Fibroblast of peridontal ligament (primary cell): ENCODE data around the gene MRTFB.
A peak's percentile ranks its signal among the peaks of the same experiment; 100 is the strongest.

Experiments used
- DNase-seq: peaks from one replicate; pipeline ENCODE4 v3.0.0-alpha.2; 2010; ENCODE audit errors: extremely low read depth

The MRTFB gene

DNA sequence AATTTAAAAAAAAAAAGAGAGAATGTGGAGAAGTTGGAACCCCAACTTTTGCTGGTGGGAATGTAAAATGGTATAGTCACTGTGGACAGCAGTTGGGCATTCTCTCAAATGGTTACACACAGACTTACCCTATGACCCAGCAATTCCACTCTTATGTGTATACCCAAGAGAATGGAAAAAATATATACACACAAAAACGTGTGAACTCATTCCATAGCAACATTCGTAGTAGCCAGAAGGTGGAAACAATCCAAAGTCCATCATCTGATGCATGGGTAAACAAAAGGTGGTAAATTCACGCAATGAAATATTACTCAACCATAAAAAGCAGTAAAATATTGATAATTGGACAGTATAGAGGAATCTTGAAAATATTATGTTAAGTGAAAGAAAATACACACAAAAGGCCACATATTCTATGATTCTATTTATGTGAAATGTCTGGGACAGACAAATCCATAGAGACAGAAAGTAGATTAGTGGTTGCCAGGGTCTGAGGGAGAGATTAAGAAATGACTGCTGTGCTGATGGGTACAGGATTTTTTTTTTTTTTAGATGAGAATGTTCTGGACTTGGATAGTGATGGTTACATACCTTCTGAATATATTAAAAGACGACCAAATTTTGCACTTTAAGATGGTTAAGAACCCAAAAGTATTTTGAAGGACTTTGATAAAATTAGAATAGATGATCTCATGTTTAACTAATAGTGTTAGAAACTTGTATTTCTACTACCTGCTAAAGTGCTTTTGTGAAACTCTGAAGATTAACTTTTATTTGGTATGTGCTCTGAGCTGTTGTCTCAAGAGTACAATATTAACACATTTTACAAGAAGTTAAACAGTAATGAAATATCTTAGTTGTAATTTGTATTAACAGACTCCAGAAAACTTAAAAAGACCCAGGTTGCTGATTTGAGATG, 60.9 kb downstream of the MRTFB start:
- no peak for DNase-seq

DNA sequence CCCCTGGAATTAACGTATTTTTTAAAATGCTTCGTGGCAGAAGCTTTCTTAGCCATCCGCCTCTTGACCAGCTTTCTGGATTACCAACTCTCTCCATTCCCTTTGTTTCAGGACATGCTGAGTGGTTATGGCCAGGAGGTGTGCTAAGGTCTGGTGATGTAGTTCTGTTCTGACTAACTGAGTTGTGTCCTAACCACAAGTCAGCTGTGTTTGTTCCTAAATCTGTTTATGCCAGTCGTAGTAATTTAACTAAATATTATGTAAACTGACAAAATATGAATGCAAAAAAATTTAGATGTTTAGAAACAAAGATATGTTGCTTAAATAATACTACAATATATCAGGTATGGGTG, 61.6 kb downstream of the MRTFB start:
- peak; percentile 26 for DNase-seq

DNA sequence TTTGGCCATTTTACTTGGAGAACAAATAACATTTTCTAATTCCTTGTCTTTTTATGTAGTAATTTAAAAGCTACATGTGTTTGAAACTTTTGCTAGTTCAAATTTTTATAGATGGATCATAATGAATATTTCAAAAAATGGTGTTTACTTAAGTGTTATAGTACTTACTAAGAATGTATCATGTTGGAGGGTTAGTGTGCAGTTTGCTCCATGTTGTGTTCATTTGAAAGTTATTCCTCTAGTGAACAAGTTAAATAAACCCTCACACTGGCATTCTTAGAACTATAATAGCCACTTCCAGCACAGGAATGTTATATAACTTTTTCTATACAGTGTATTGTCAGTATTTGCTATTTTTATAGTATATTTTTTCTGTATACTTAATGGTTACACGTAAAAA, 62.8 kb downstream of the MRTFB start:
- DNase-seq = no peak

DNA sequence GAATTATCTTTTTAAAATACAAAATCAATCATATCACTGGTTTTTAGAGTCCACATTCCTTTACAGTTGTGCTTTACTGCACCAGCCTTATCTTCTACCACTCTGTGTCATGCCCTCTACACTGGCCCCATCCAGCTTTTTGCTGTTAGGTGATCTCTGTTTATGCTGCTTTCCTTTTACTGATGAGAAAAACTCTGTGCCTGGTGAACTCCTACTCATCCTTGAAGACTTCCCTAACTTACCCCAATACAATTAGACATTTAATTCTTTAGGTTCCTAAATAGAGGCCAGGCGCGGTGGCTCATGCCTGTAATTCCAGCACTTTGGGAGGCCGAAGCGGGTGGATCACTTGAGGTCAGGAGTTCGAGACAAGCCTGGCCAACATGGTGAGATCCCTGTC, 64.6 kb downstream of the MRTFB start:
- DNase-seq = no peak

DNA sequence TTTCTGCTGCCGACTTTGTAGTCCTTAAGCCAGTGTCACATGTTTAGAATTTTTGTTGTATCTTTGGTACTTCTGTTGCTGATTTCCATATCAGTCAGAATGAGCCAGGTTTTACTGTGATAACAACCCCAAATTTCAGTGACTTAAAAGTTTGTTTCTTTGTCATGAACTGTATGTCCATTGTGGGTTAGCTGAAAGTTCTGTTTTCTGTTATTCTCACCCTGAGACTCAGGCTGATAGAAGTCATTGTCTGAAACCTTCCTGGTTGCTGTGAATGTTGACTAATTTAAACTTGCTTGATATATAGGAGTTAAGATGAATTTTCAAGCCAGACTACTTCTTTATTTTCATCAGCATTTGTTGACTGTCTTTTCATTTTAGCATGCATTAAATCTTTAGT, 68.8 kb downstream of the MRTFB start:
- no peak for DNase-seq

DNA sequence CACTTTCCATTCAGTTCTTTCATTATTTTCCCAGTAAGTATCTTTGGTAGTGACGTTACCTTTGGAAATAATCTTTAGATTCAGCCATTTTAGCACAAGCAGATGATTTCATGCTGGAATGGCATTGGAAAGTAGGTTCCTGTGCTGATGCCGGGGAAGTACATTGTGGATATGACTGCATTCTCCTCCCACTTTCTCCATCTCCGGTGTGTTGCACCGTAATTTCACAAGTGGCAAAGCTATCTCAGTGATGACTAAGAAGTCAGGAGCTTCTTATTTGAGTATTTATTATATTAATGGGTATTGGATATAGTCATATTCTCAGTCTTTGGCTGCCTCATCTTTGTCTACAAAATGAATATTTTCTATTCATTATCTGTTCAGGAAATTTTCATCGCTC, 69.8 kb downstream of the MRTFB start:
- DNase-seq = no peak

DNA sequence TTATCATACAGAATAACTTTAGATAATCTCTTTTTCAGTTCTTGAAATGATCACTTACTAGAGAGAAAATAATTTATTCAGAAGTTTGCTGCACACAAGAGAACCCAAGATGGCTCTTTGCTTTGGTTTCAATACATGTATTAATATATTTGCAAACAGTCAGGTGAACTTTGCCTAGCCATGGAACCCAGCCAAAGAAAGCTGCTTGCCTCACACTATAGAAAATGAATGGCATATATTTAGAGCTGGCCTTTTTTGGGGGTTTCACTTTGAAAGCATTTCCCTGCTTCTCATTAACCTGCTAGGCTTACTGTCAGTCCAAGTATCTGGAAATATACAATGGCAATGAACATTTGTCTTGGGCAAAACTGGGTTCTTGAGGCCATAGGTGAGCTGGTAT, 75.3 kb downstream of the MRTFB start:
- no peak for DNase-seq

DNA sequence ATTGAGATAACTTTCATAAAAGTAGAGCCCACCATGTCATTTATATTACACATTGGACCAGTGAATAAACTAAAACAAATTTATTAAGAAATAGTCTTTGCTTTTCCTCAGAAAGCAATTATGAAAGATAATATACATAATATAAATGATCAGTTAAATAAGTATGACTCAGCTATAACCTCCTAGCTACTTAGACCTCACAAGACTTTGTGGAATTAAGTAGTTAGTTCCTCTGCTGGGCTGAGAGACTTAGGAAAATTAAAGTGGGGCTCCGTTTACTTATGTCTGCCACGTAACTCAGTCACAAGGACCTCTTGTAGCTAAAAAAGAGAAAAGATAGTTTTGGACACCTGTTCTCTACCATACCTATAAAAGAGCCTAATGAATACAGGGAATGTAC, 76.9 kb downstream of the MRTFB start:
- DNase-seq = no peak

DNA sequence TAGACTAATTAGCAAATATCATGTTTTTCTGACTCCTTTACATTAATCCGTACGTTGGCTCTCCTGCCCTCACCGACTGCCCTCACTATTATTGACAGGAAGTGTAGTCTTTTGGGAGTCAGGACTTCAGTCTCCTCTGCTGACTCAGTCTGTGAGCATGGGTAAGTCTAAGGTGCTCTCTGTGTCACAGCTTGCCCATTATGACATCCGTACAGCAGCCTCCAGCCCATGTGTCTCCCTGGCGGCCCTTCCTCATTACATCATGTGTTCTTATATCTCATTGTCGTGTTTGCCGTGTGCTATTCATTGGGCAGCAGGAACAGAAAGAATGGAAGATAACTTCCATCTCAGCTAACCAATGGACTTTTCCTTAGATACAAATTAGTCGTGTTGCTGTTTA, 77.5 kb downstream of the MRTFB start:
- no peak for DNase-seq

DNA sequence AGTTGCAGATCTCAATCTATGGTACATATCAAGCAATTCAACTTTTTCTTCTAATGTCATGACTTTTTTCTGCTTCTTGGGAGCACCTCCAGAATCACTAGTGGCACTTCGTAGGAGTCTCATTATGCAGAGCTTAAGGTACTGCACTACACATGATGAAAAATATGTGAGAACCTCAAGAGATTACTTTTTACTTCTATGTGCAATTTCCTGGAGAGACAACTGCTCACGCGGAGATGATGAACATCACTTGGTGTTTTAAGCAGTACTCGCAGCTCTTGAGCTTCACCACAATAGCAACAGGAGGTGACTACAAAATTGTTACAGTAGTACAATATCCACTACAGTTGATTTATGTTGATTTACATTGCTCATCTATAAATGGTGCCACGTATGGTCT, 79.7 kb downstream of the MRTFB start:
- no peak for DNase-seq

DNA sequence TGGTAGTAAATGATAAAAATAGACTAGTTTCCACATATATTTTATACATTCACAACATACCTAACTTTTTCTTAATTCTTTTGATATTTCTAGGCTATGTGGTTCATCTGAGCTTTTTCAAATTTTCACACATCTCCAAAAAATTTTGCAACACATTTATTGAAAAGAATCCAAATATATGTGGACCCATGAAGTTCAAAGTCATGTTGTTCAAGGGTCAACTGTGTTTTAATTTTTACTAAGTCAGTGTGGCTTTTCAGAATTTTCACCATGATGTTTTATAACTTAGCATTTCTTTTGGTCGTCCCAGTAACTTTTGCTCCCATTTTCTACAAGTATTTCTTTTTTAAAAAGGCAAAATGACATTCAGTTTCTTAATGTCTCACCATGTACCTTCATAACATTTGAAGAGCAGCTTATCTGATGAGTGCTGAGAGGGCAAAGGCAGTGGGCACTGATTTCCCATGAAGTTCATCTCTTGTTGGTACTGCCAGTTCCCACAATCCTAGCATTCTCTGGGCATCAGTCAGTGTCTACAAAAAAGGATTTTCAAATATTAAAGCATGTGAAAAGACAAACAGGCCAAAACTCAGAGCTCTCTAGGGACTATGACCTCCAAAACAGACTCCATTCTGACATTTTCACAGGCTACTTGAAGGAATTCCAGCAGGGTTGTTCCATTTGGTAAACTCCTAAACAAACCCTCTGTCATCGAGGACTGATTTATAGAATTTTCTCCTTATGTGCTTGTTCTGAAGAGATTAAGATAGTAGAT, 80.3 kb downstream of the MRTFB start:
- peak; percentile 66 for DNase-seq

DNA sequence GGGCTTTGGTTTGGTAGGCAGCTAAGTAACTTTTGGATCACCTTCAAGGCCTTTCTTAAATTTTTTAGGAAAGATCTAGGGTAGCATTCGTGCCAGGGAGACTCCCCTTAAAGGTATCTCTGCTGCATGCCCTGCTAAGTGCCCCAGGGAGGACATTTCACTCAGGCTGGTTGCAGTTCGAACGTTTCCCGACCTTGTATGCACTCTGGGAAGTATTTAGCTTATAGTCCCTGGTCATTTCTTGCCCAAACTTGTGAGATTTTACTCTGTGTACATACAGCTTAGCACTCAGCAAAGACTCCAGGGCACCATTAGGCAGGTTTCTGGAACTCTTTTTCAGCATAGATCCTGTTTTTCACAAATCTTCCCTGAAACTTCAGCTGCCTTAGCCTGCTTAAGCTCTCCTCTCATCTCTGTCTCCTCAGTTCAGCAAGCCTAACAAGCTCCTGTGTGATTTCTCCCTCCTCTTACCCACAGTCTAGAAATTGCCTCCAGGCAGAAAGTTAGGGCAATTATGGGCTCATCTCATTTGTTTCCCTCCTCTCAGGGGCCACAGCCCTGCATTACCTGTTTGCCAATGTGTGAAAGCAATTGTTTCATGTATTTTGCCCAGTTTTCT, 84.6 kb downstream of the MRTFB start:
- no peak for DNase-seq

DNA sequence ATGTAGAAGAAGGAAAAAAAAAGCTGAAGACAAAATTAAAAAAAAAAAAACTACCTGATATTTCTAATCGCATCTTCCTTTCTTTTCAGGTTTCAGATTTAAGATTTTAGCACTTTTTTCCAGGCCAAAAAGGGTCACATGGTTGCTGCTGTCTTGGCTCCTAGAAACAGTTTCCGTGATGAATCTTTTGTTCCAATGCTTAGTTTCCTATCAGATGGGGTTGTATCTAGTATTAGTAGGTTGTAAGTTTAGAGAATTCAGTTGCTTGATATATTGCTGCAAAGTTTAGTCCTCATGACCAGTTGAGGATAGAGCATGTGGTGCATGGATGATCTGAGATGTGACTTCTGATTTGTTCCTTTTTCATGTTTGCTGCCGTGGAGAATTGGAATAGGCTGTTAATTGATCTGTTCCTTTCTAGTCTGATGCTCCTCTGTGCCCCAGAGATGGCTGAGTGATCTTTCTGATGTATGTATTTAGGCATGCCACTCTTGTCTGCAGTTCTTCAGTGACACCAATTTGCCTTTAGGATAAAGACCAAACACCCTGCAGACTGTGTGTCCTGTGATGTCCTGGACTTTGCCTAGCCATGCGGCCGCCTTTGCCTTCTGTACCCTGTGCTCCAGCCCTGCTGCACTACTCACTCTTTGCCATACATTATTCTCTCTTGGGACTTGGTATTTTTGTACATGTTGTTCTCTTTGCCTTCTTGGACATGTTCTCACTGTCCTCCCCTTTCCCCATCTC, 94.0 kb downstream of the MRTFB start:
- DNase-seq = no peak

DNA sequence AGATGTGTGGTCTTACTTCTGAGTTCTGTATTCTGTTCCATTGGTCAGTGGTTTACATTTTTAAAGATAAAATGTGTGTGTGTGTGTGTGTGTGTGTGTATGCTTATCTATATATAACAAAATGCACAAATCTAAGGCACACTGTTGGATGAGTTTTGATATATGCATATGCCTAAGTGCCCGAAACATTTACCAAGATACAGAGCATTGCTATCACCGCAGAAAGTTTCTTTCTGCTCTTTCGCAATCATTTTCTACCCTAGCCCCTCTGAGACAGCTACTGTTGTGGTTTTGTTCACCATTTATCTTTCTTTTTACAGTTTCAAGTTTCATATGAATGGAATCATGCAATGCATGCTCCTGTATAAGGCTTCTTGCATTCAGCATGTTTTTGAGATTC, 97.0 kb downstream of the MRTFB start:
- DNase-seq = no peak

DNA sequence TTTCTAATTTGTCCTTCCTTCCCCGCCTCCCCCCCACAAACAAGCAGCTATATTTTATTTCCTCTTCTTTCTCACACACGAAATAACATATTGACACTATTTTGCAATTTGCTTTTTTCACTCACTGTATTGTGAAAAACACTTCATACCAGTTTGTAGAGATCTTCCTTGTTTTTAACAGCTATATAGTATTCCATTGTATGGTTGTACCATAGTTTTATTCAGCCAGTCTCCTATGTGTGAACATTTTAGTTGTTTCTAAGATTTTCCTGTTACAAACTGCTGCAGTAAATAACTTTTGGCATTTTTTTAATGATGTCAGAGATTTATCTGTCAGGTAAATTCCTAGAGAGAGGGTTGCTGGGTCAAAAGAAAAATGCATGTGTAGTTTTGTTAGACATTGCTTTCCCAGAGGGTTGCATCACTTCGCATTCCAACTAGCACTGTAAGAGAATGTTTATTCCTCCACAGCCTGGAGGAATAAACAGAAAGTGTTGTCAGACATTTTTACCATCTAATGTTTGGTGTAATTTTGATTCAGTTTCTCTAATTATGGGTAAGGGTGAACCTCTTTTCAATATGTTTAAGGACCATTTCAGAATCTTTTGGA, 101.2 kb downstream of the MRTFB start:
- DNase-seq = peak; percentile 74

DNA sequence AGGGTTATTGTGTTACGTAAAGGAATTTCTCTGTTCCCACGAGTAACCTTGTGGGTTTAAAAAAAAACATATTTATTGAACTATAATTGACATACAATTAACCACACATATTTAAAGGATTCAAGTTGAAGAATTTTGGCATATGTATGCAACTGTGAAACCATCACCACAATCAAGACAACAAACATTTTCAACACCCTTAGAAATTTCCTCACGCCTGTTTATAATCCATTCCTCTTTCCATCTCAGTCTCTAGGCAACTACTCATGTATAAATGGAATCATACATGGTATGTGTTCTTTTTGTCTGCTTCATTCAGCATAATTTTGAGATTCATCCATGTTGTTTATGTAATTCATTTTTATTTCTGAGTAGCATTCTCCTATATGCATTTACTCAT, 104.0 kb downstream of the MRTFB start:
- DNase-seq = peak; percentile 11

DNA sequence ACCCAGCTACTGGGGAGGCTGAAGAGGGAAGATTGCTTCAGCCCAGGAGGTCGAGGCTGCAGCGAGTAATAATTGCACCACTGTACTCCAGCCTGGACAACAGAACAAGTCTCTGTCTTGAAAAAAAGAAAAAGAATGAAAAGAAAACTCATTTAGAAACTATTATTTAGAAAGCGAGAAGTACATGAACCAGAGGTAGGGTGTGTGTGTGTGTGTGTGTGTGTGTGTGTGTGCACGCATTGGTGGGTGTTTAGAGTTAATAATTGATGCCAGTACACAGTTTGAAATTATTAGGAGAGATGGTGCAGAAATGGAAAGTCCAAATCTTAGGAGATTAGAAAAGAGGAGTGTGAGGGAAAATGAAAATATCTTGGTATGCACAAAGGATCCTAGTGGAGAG, 106.6 kb downstream of the MRTFB start:
- no peak for DNase-seq

DNA sequence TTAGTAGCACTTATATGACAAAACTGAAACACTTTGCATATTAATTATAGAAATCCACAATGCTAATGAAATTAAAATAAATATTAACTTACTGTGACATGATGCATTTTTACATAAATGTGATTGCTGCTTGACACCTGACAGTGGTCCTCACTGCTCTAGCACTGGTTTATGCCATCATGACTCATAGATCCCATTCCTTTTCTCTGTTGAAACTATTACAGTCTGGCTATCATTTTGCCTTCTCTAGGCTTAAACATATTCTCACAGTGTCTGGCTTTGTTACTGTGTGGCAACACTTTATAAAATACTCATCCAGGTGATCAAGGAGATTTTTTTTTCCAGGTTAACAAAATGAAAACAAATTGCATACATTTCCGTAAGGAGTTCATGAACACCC, 108.0 kb downstream of the MRTFB start:
- DNase-seq = peak; percentile 22

DNA sequence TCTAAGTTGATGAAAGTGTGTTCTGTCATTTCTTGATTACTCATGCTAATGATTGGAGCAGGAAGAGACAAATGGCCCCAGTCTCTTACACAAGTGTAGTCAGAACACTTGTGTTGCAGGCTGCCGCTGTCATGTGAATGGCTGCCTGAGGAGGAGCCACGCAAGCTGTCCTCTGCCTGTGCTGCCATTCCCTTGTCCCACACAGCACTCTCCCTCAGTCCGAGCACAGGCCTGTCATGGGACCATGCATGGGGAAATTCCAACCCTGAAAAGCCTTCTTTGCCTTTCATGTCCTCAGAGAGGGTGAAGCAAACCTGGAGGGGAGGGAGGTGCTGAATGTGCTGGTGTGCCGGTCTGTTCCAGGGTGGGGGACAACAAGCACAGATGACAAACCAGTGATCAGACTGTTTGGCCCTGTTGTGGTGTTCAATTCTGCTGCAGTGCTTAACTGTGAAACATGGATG, 109.4 kb downstream of the MRTFB start:
- no peak for DNase-seq

DNA sequence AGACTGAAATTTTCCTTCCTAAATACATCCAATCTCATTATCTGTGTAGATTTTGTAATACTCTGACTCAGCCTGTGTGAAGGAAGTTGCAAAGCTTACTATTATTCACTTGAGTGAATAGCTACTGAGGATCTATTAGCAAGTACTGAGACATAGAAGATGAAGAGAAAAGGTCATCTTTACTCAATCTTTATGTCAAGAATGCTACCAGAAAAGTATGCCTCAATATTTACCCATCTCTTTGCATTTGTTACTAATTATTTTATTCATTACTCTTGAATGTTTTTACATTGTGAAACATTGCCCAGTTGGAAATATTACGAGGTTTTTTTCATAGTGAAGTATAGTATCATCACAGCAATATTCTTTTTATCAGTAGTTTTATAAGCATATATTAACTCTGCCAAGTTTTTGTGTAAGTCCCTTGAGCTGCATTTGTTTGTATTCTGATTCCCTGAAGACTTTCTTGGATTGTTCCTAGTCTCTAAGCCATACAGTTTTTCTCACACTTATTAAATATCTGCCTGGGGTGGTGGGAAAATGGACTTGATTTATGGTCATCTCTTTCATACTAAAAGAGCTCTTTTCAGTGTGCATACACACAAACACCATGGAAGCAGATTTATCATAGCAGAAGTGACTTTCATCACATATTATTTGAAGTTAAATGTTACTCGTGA, 110.4 kb downstream of the MRTFB start:
- DNase-seq = peak; percentile 75

DNA sequence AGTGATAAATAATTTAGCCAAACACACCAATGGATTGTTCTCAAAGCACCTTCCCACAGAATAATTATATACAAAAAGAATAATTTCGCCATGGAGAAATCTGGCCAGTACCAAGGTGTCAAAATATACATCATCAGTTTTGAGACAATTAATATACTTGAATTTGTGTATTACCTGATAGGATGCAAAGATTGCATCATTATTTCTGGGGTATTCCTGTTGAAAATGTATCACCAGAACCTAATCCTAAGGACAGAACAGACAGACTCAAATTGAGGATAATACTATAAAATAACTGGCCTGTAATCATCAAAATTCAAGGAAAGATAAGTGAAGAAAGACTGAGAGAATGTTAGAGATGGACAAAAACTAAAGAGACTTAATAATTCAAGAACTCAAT, 111.9 kb downstream of the MRTFB start:
- no peak for DNase-seq
